ENCODE measurements around the gene DPPA2.

DPPA2 gene

GRCh38 chr3:109313061-109313460, 3.3 kb downstream of the DPPA2 start:
- DNase-seq: no peak

- DNase-seq: no peak
These were observed 18.8 kb downstream of the DPPA2 start for GRCh38 chr3:109297496-109297895.

- no peak for DNase-seq
These were observed 32.2 kb downstream of the DPPA2 start for GRCh38 chr3:109284071-109284470.

- no peak for DNase-seq
These were observed 37.8 kb downstream of the DPPA2 start for GRCh38 chr3:109278546-109278945.

GRCh38 chr3:109278141-109278540, 38.2 kb downstream of the DPPA2 start:
- DNase-seq: no peak

- no peak for DNase-seq
These were observed 40.5 kb downstream of the DPPA2 start for GRCh38 chr3:109275702-109276293.

- no peak for DNase-seq
These were observed 45.5 kb downstream of the DPPA2 start for GRCh38 chr3:109270779-109271178.

GRCh38 chr3:109269577-109270275, 46.6 kb downstream of the DPPA2 start:
- DNase-seq: no peak

- DNase-seq: no peak
These were observed 48.1 kb downstream of the DPPA2 start for GRCh38 chr3:109268181-109268580.

GRCh38 chr3:109265295-109265694, 51.0 kb downstream of the DPPA2 start:
- no peak for DNase-seq

- DNase-seq: no peak
These were observed 59.0 kb downstream of the DPPA2 start for GRCh38 chr3:109257269-109257668.

- no peak for DNase-seq
These were observed 61.5 kb downstream of the DPPA2 start for GRCh38 chr3:109254770-109255169.

- no peak for DNase-seq
These were observed 63.7 kb downstream of the DPPA2 start for GRCh38 chr3:109252641-109253040.

Measured in CD4-positive, alpha-beta T cell treated with Interleukin-6 for 4 hours (primary cell).